ENCODE measurements around the gene NELFCD.
"Not testable (repeated sequence)": the region's sequence is repeated elsewhere in the genome, so short reads cannot be mapped to it uniquely, and the experiment has no call there.

The NELFCD gene, protein sequence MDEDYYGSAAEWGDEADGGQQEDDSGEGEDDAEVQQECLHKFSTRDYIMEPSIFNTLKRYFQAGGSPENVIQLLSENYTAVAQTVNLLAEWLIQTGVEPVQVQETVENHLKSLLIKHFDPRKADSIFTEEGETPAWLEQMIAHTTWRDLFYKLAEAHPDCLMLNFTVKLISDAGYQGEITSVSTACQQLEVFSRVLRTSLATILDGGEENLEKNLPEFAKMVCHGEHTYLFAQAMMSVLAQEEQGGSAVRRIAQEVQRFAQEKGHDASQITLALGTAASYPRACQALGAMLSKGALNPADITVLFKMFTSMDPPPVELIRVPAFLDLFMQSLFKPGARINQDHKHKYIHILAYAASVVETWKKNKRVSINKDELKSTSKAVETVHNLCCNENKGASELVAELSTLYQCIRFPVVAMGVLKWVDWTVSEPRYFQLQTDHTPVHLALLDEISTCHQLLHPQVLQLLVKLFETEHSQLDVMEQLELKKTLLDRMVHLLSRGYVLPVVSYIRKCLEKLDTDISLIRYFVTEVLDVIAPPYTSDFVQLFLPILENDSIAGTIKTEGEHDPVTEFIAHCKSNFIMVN

DNA sequence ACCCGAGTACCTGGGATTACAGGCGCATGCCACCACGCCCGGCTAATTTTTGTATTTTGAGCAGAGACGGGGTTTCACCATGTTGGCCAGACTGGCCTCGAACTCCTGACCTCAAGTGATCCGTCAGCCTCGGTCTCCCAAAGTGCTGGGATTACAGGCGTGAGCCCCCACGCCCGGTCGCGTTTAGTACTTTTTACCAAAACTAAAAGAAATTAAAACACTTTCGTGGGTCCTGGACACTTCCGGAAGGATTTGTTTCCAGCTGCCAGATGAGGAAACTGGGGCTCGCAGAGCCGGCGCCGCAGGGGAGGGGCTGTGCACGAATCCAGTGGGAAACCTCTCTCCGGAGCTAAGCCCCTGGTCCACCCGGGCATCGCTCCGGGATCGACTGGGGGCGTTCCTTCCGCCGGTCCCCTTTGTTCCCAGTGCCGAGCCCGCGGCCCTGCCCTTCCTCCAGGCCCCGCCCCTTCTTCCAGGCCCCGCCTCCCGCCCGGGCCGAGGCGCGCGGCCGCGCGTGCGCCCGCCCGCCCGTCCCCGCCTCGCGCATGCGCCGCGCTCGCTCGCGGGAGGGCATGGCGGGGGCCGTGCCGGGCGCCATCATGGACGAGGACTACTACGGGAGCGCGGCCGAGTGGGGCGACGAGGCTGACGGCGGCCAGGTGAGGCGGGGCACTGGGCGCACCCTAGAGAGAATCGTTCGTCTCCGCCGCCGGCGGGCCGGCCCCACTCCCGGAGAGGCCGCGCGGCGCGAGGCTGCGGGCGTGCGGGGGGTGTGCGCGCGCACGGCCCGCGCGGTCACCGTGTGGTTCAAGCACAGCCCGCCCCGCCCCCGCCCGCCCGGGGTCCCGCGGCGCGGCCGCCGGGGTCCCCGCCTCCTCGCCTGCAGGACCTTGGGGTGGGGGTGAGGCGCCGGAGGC is at the start of gene NELFCD:
NELFCD (plus strand) TSS at position 546 of the 917 bp plus-strand sequence; CDS start at position 600, 54 bp downstream.
- DNase-seq, result peak; percentile 85

DNA sequence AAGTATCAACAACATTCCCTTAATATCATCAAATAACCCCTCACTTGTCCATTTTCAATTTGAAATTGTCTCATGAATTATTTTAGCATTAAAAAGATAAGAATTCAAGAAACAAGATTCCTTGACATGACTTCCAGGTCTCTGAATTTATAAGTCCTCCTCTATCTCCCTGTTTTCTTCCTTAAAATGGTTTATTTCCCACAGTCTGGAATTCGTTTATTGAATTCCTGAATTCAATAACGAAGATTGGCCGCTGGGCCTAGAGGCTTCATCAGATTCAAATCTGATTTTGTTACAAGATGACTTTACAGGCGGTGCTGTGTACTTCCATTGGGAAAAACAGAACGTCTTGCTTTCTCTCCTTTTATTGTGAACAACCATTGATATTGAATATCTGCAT is 48.9 kb upstream of the NELFCD start:
- no peak for DNase-seq

DNA sequence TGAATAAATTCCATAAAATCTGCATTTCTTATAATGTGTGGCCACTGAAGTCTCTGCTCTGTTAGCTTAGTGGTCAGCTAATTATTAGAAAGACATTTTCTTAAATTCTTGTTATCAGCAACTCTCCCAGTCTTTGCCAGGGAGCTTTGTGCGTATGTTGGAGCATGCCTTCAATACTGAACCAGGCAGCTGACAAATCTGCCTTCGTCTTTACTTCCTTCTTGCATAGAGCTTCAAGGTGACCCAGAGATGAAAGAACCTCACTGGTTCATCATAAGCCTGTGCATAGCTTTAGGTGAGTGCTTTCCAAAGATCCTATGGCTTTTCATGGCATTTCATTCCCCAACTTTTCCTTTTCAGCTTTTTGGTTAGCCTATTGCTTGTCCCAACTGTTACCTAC is 43.0 kb upstream of the NELFCD start:
- DNase-seq, result no peak

DNA sequence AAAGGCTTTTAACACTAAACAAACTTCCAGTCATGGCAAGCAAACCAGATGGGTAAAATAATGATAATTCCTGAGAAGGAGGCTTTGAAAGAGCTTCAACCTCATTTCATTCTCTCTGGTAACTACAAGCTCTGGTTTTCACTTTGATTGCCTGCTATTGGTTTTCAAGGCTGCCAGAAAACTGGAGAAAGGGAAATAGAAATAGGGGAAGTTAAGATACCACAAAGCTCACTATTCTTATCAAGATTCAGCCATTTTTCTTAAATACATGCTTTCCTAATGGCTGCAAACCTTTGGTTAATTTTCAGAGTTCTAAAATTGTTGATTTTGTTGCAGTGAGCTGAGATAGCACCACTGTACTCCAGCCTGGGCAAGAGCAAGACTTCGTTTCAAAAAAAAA is 42.5 kb upstream of the NELFCD start:
- DNase-seq, result no peak

DNA sequence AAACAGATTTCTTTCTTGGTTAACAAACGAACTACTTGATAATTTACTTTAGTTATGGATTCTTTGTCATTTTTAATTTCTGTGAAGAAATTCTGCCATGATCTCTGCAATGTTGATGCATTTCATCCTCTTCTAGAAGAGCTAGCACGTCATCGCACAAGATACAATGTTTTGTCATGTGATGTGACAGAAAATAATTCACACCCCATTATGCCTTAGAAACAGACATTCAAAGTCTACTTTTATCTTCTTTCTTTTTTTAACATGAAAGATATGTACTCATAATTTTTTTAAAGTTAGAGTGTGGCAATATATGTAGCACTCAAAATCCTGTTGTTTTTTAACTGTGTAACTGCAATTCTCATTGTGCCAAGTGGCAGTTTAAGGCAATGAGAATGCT is 39.6 kb upstream of the NELFCD start:
- no peak for DNase-seq

DNA sequence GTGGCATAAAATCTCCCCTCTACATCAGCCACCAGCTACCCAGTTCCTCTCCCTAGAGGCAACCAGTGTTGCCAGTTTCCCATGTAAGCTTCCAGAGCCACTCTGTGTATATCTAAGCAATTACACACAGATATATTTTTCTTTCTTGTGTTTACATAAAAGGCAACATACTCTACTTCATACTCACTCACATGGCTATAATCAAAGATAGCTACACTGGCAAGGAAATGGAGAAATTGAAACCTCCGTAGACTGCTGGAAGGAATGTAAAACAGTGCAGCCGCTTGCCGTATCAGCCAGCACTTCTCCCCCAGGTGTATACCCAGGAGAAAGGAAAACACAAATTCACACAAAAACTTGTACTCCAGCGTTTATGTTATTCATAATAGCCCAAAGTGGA is 38.5 kb upstream of the NELFCD start:
- no peak for DNase-seq

DNA sequence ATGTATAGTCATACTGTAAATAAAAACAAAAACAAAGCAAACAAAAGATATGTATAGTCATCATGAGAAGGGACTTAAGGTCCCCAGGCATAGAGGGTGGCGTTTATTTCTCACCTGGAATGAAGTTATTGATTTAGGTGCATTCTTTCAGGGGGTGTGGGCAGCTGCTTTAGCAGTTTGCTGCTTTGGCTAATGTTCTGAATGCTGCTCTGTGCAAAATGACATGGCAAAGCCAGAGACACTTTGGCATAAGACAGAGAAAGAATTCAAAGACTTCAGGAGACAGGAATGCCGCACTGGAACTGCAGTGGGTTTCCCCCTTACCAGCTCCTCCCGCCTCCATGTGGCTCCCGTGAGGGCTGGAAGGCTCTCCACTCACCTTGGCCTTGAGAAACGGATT is 36.4 kb upstream of the NELFCD start:
- DNase-seq, result no peak

DNA sequence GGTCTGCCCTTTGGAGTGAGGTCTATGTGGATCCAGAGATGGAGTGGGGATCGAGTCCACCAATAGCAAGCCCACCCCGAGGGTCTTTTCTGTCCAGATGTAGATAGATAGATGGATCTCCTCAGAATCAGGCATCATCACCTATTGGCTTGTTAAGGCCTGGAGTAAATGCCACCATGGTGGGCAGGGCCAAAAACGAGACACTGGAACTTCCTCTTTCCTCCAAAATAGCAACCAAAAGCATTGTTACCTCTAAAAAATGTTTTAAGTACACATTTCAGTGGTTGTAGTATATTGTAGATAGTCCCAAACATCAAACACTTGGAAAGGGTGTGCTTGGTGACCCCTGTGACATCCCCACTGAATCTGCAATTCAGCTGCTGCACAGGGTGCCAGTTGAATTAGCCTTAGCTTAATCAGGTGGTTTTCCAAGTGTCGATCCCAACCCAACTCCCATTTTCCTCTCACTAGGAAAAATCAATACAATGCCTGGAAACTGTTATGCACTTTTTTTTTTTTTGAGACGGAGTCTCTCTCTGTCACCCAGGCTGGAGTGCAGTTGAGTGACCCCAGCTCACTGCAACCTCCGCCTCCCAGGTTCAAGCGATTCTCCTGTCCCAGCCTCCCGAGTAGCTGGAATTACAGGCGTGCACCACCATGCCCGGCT is 35.0 kb upstream of the NELFCD start:
- no peak for DNase-seq

DNA sequence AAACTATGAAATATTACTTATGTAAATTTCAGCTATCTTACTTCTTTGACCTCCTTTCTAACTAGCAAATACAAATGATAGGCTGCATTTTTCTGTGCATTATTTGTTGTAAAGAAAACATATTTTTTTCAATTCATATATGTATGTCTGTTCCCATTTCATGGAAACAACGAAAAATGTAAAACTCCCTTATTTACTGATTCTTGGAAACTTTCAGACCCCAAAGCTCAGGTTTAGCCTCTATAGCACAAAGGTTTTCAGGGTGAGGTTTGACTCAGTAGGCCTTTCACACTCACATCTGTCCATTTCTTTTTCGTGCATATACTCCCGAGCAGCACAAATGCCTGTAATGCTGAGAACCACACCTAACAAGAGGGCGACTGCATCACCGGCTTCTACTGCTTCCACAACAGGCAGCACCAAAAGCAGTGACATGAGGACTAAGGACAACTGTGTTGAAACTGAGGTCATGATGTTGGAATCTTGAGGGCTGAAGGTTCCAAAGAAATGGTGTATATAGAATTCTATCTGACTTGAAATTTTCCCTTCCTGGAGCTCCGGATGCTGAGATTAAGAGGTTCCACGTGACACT is 33.2 kb upstream of the NELFCD start:
- DNase-seq, result not testable (repeated sequence)

DNA sequence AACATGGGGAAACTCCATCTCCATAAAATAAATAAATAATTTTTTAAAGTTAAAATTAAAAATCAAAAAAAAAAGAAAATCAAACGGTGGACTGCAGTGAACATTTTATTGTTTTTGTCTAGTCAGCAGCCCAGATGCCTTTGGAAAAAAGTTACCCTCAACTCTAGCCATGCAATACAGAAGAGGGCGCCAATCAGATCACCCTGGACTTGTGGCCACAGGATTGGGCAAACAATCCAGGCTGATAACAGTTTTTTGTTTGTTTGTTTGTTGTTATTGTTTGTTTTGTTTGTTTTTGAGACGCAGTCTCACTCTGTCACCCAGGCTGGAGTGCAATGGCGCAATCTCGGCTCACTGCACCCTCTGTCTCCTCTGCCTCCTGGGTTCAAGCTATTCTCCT is 30.5 kb upstream of the NELFCD start:
- DNase-seq, result no peak

DNA sequence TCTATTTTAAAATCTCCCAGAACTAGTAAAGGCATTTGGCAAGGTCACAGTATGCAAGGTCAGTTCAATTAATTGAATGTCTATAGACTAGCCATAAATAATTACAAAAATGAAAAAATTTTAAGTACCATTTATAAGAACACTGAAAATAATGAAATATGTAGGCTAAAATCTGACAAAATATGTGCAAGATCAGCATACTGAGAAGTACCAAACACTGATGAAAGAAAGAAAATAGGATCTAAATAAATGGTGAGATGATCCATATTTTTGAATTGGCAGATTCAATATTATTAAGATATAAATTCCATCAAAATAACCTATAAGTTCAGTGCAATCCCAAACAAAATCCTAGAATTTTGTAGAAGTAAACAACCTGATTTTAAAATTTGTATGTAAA is 28.0 kb upstream of the NELFCD start:
- no peak for DNase-seq

DNA sequence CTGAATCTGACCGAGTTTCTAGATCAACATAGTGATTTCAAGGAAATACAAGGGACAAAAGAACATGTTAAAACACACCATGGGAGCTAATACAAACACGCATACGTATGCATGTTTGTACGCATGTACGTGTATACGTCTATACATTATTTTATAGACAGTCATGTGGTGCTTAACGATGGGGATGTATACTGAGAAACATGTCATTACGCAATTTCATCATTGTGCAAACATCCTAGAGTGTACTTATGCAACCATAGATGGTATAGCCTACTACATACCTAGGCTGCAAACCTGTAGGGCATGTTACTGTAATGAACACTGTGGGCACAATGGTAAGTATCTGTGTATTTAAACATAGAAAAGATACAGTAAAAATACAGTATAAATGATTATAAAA is 25.0 kb upstream of the NELFCD start:
- DNase-seq, result no peak

DNA sequence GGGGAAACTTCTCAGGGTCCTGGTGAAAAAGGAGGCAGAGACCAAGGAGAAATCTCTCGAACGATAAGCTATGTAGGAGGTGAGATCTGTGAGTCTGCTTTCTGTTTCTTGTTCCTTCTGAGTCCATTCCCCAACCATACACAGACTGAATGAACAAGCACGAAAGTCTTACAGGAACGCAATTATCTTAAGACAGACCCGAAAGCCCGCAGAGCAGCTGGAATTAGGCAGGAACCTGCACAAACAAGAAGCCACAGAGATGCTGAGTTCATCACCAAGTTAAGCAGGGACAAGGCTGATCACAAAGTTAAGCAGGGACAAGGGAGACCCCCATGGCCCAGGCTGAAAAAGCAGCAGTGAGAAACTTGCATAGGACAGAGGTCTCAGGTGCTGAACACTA is 21.4 kb upstream of the NELFCD start:
- DNase-seq, result no peak

DNA sequence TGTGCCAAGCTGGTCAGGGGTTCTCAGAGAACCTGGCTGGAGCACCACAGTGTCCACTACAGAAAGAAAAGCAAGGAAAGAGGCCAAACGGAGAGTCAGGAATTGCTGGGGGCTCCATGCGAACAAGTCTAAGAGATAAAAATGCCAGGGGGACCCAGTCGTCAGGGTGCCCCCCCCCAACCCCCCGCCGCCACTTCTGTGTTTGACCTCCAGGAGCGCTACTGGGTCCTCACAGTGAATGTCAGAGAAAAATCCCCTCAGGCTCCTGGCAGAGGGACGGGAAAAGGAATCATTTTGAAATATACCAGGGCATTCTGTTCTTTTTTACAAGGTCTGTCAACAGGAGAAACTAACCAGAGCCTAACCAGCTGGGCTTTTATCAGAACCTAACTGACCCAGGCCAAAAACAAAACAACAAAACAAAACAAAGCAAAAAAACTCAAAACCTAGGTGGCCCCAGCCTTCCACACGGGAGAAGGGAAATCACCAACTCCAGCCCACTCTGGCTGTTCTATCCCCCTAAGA is 17.9 kb upstream of the NELFCD start:
- no peak for DNase-seq

DNA sequence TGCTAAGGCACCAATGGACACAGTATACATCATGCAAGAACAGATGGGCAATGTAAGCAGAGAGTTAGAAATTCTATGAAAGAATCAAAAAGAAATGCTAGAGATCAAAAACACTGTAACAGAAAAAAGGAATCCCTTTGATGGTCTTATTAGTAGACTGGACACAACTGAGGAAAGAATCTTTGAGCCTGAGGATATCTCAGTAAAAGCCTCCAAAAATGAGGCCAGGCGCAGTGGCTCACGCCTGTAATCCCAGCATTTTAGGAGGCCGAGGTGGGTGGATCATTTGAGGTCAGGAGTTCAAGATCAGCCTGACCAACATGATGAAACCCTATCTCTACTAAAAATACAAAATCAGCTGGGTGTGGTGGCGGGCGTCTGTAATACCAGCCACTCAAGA is 17.1 kb upstream of the NELFCD start:
- DNase-seq, result not testable (repeated sequence)

DNA sequence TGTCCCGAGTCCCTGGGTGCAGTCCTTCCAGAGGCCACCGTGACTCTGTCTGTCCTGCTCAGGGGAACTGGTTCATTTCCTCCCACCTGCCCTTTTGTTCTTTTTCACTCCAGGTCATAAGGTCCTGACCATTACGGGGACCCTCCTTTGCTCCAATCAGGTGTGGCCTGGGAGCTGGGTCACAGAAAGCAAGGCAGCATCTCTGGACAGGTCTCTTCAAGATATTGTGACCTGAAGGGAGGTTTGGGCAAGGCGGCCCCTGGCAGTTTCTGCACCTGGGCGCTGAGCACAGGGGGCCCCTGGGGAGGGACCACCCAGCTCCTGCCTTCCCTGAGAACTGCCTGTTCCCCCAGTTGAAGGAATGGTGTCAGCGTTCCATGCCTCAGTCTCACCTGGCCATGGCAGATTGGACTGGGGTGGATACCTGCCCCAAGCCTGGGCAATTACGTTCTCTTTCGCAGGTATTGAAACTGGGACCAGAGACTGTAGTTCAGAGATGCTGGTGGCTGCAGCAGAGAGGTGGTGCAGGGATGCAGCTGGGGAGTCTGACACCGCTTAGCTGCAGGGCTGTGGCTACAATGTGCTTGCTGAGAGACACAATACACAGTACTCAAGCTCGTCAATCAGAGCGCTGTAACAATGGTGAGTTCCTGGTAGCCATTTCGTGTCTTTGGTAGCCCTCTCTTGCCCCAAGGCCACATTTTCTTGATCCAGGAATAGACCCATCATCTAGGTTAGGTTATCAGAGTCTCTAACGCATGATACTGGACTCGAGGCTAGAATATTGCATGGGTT is 15.6 kb upstream of the NELFCD start:
- no peak for DNase-seq

DNA sequence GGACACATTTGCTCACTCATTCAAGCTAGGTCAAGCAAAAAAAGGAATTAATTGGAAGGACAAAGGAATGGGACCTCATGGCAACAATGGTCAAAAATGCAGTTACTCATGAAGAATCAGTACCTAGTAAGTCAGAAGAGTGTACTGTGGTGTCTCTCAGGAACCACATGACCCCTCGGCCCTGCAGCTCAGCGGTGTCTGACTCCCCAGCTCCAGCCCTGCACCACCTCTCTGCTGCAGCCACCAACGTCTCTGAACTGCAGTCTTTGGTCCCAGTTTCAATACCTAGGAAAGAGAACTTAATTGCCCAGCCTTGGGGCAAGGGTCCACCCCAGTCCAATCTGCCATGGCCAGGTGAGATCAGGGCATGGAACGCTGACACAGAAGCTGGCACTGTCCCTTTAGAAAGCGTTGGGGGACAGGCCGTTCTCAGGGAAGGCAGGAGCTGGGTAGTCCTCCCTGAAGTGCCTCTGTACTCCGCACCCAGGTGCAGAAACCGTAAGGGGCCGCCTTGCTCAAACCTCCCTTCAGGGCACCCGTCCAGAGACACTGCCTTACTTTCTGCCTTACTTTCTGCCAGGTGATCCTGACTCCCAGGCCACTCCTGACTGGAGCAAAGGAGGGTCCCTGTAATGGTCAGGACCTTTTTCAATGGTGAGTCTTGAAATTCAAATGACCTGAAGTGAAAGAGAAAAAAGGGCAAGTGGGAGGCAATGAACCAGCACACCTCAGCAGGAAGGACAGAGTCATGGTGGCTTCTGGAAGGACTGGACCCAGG is 13.2 kb upstream of the NELFCD start:
- no peak for DNase-seq

DNA sequence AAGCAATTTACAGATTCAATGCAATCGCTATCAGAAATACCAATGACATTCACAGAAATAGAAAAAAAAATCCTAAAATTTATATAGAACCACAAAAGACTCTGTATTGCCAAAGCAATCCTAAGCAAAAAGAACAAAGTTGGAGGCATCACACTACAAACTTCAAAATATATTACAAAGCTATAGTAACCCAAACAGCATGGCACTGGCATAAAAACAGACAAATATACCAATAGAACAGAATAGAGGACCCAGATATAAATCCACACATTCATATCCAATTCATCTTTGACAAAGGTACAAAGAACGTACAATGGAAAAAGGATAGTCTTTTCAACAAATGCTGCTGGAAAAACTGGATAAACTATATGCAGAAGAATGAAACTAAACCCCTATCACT is 11.6 kb upstream of the NELFCD start:
- DNase-seq, result no peak

DNA sequence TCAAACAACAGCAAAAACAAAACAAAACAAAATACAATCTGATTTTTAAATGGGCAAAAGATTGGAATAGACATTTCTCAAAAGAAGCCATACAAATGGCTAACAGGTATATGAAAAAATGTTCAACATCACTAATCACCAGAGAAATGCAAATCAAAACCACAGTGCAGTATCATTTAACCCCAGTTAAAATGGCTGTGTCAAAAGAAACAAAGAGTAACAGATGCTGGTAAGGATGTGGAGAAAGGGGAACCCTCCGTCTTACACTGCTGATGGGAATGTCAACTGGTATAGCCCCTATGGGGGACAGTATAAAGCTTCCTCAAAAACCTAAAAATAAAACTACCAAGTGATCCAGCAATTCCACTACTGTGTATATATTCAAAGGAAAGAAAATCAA is 10.9 kb upstream of the NELFCD start:
- no peak for DNase-seq

DNA sequence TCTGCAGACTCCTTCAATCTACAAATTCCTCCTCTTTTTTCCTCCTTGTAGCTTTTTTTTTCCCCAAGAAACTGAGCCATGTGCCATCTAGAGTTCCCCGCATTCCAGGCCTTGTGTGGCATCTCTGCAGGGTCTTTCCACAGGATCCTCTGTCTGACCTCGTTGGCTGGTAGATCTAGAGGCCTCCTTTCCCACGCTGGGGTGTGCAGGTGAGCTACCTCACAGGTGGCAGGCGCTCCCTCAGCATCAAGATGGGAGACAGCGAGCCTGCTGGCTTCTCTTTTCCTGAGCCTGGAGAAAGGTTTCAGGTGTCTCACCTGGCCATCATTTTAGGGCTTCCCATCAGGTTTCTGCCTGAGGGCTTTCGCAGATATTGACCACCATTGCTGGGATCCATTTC is 9.6 kb upstream of the NELFCD start:
- DNase-seq, result no peak

DNA sequence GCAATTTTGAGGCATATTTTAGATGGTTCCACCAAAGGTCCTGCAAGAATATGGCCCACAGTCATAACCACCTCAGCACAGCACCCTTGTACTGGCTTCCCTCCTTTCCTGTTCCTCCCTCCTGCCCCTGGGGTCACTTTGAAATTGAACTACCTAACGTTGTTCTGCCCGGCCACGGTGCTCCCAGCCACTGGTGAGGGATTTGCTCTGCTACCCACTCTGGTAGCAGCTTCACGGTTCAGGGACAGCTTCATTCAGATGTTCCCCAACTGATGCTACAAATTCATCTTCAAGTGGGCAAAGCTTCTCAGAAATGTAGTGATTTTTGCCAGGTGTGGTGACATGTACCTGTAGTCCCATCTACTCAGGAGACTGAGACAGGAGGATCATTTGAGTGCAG is 7.9 kb upstream of the NELFCD start:
- no peak for DNase-seq

Data from NK-92 treated with Interleukin-12 subunit alpha and Interleukin-12 subunit beta, amount 100 ng/mL, for 24 hours (cell line).